ENCODE measurements around the gene NUDT12.

Gene NUDT12

GRCh38 chr5:103587185-103587748 lies 24.7 kb upstream of the NUDT12 start:
- H3K27me3 ChIP-seq: no peaks in the 10 kb centered on the region
- no peak overlapping the region for H3K27ac ChIP-seq
- no peaks in the 10 kb centered on the region for H3K9me3 ChIP-seq
- no peaks in the 10 kb centered on the region for H3K36me3 ChIP-seq
- no peaks in the 10 kb centered on the region for H3K4me1 ChIP-seq (ENCODE audit: control insufficient read depth in 1 of 2, insufficient read depth in 1 of 2, low read depth in 1 of 2, low read length in 1 of 2)
- no peak overlapping the region for H3K4me3 ChIP-seq (ENCODE audit: low read depth in 1 of 2, low read length in 1 of 2)
- TF ChIP-seq, protein P1, sequence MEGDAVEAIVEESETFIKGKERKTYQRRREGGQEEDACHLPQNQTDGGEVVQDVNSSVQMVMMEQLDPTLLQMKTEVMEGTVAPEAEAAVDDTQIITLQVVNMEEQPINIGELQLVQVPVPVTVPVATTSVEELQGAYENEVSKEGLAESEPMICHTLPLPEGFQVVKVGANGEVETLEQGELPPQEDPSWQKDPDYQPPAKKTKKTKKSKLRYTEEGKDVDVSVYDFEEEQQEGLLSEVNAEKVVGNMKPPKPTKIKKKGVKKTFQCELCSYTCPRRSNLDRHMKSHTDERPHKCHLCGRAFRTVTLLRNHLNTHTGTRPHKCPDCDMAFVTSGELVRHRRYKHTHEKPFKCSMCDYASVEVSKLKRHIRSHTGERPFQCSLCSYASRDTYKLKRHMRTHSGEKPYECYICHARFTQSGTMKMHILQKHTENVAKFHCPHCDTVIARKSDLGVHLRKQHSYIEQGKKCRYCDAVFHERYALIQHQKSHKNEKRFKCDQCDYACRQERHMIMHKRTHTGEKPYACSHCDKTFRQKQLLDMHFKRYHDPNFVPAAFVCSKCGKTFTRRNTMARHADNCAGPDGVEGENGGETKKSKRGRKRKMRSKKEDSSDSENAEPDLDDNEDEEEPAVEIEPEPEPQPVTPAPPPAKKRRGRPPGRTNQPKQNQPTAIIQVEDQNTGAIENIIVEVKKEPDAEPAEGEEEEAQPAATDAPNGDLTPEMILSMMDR (IDR thresholded peaks at IDR 0.05): no peak

DNA sequence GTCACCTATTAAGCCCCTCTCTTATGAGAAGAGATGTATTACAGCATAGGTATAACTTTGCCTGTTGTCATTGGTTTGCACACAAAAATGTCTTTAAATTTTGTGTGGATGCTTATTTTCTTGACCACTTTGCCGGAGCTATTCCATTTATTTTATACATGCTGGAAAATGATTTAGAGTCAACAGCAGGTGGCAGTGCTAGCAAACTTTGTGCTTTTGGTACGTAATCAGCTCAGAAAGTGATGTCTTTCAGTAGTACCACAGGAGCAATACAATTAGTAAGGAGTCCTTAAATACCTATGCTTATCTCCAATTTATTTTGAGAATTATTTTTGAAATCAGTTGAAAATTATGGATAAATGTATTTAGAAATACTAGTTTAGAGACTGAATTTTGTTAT lies 19.8 kb upstream of the NUDT12 start:
- TF ChIP-seq, protein P1 (IDR thresholded peaks at IDR 0.05): no peak
- Histone ChIP-seq H3K27ac (no peak overlapping the region), H3K4me3 (ENCODE audit: low read depth in 1 of 2, low read length in 1 of 2) (no peak overlapping the region), H3K4me1 (ENCODE audit: control insufficient read depth in 1 of 2, insufficient read depth in 1 of 2, low read depth in 1 of 2, low read length in 1 of 2) (no peaks in the 10 kb centered on the region), H3K9me3 (no peaks in the 10 kb centered on the region), H3K27me3 (no peaks in the 10 kb centered on the region), H3K36me3 (no peaks in the 10 kb centered on the region)

DNA sequence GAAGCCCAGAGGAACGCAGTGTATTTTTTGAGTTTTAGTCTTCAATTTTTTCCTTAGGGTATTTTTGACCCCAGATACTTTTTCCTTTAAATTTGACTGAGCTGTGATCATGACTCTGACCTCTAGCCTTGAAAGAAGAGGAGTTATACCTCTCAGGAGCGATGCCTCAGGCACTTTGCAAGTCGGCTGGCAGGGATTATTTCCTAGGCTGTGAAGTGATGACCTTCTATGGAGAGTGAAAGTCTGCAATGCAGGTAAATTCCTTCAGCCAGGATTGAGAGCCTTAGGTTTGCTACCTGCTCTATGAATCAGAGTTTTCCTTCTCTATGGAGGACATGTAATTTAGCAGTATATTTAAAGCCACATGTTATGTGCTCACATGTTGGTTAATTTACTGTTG lies 10.8 kb upstream of the NUDT12 start:
- Histone ChIP-seq H3K4me3 (ENCODE audit: low read depth in 1 of 2, low read length in 1 of 2) (no peak overlapping the region), H3K27ac (no peak overlapping the region), H3K27me3 (no peaks in the 10 kb centered on the region), H3K4me1 (ENCODE audit: control insufficient read depth in 1 of 2, insufficient read depth in 1 of 2, low read depth in 1 of 2, low read length in 1 of 2) (no peaks in the 10 kb centered on the region), H3K9me3 (no peaks in the 10 kb centered on the region), H3K36me3 (no peaks in the 10 kb centered on the region)
- TF ChIP-seq, protein P1 (IDR thresholded peaks at IDR 0.05): no peak

DNA sequence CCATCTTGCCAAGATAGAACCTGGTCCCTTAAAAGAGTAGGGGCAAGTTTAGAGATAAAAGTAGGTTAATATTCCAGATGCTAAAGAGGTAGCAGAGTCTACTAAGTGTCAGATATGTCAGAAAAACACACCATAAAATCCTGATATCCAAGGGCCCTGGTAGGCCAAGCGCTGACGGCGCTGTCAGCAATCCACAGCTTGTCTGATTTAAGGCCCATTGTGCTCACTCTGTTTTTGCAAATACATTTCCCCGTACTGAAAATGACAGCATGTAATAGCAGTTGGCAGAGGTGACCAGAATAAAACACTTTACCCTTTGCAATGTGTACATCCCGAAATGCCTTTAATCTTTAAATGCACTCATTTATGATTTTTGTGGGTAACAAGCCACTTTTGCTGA lies 9.9 kb upstream of the NUDT12 start:
- no peaks in the 10 kb centered on the region for H3K4me1 ChIP-seq (ENCODE audit: control insufficient read depth in 1 of 2, insufficient read depth in 1 of 2, low read depth in 1 of 2, low read length in 1 of 2)
- no peaks in the 10 kb centered on the region for H3K36me3 ChIP-seq
- no peak overlapping the region for H3K27ac ChIP-seq
- TF ChIP-seq, protein P1 (IDR thresholded peaks at IDR 0.05): no peak
- no peaks in the 10 kb centered on the region for H3K9me3 ChIP-seq
- H3K4me3 ChIP-seq (ENCODE audit: low read depth in 1 of 2, low read length in 1 of 2): no peak overlapping the region
- H3K27me3 ChIP-seq: no peaks in the 10 kb centered on the region

- TF ChIP-seq, protein P1 (IDR thresholded peaks at IDR 0.05): no peak
- H3K9me3 ChIP-seq: no peaks in the 10 kb centered on the region
- no peaks in the 10 kb centered on the region for H3K4me1 ChIP-seq (ENCODE audit: control insufficient read depth in 1 of 2, insufficient read depth in 1 of 2, low read depth in 1 of 2, low read length in 1 of 2)
- no peak overlapping the region for H3K27ac ChIP-seq
- no peaks in the 10 kb centered on the region for H3K36me3 ChIP-seq
- no peak overlapping the region for H3K4me3 ChIP-seq (ENCODE audit: low read depth in 1 of 2, low read length in 1 of 2)
- H3K27me3 ChIP-seq: no peaks in the 10 kb centered on the region
Observed at GRCh38 chr5:103571730-103572129, 9.1 kb upstream of the NUDT12 start.
